Tibial nerve (tissue), 4 donors: ENCODE measurements around the gene LYSMD4.

Source experiments
- EP300 ChIP-seq, 2 donors: sonication (generic); formaldehyde crosslinking; IDR thresholded peaks; one replicate each; pipeline ENCODE4 v1.6.1; 2017; ENCODE audit warnings: antibody characterized with exemption in 2 of 2, mild to moderate bottlenecking in 1 of 2
- POLR2A ChIP-seq, 2 donors: fragments of 450-650 bp; IDR thresholded peaks; one replicate each; pipeline ENCODE4 v1.6.1; 2017; ENCODE audit warnings: antibody characterized with exemption in 2 of 2, mild to moderate bottlenecking in 2 of 2, moderate library complexity in 2 of 2
- TF ChIP-seq, protein P1 (sequence below), 5 experiments: fragments of 200-600 bp in 3 of 5; fragments of 450-650 bp in 2 of 5; sonication (generic) in 3 of 5; IDR thresholded peaks; one replicate each; pipeline ENCODE4 v1.5.1; 2016 to 2019; ENCODE audit warnings: antibody characterized with exemption in 5 of 5, mild to moderate bottlenecking in 3 of 5, moderate library complexity in 2 of 5

DNA sequence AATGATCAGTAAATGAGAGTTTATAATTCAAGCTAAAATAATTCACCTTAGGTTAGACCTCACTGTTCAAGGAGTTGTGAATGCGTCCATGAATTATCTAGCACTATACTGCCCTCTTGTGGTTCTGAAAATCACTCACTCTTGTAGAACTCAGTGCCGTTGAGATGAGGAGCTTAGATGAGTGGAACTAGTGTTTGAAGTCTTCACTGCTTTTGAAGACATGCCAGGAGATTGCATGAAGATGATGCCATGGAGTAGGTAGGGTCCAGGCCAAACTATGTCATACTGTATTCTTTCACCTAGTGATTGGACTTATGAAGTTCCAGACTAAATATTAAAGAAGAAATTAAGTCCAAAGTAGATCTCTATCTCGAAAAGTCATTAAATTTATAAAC is 28.8 kb downstream of the LYSMD4 start:
- TF ChIP-seq, protein P1, sequence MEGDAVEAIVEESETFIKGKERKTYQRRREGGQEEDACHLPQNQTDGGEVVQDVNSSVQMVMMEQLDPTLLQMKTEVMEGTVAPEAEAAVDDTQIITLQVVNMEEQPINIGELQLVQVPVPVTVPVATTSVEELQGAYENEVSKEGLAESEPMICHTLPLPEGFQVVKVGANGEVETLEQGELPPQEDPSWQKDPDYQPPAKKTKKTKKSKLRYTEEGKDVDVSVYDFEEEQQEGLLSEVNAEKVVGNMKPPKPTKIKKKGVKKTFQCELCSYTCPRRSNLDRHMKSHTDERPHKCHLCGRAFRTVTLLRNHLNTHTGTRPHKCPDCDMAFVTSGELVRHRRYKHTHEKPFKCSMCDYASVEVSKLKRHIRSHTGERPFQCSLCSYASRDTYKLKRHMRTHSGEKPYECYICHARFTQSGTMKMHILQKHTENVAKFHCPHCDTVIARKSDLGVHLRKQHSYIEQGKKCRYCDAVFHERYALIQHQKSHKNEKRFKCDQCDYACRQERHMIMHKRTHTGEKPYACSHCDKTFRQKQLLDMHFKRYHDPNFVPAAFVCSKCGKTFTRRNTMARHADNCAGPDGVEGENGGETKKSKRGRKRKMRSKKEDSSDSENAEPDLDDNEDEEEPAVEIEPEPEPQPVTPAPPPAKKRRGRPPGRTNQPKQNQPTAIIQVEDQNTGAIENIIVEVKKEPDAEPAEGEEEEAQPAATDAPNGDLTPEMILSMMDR (IDR thresholded peaks at IDR 0.05): peak; percentile 56 to 85 (median 75)
- no peak for TF ChIP-seq POLR2A (IDR thresholded peaks at IDR 0.05)
- peak in 1 of 2 donors; percentile 58 for TF ChIP-seq EP300 (IDR thresholded peaks at IDR 0.05)
